Mesenchymal stem cell (in vitro differentiated cells and primary cell): ENCODE measurements around the gene MTA2.

Source experiments
- DNase-seq: peaks from one replicate; pipeline ENCODE4 v3.0.0-alpha.2; 2013
- H2AFZ ChIP-seq: one replicate; pipeline ENCODE4 v1.6.1; 2013; ENCODE audit warnings: low read depth, mild to moderate bottlenecking, control low read depth, inconsistent platforms, low read length, moderate library complexity
- H2AK5ac ChIP-seq: 2 replicates; pipeline ENCODE4 v1.6.1; 2013; ENCODE audit warnings: low read length, moderate library complexity, mild to moderate bottlenecking, inconsistent platforms; ENCODE audit not compliant: severe bottlenecking
- H2BK120ac ChIP-seq: one replicate; pipeline ENCODE4 v1.6.1; 2013; ENCODE audit warnings: low read depth, mild to moderate bottlenecking, inconsistent platforms, low read length, moderate library complexity
- H2BK12ac ChIP-seq, 2 experiments: one replicate each; pipeline ENCODE4 v1.6.1; 2013; ENCODE audit warnings: inconsistent platforms in 2 of 2, low read length in 2 of 2, mild to moderate bottlenecking in 2 of 2, moderate library complexity in 2 of 2, control low read depth in 1 of 2
- H2BK15ac ChIP-seq: one replicate; pipeline ENCODE4 v1.6.1; 2013; ENCODE audit warnings: mild to moderate bottlenecking, low read depth, inconsistent platforms; ENCODE audit not compliant: poor library complexity, severe bottlenecking
- H2BK5ac ChIP-seq: 2 replicates; pipeline ENCODE4 v1.6.1; 2013; ENCODE audit warnings: low read depth, mild to moderate bottlenecking, low read length, control low read depth, inconsistent platforms; ENCODE audit not compliant: poor library complexity, severe bottlenecking
- H3K14ac ChIP-seq, 2 experiments: one replicate each; pipeline ENCODE4 v1.6.1; 2013; ENCODE audit warnings: inconsistent platforms in 2 of 2, low read length in 2 of 2, control low read depth in 1 of 2, mild to moderate bottlenecking in 1 of 2, moderate library complexity in 1 of 2
- H3K18ac ChIP-seq, 2 experiments: one replicate each; pipeline ENCODE4 v1.6.1; 2013; ENCODE audit warnings: inconsistent platforms in 2 of 2, low read length in 2 of 2, control low read depth in 1 of 2, low read depth in 1 of 2, mild to moderate bottlenecking in 1 of 2
- H3K23ac ChIP-seq, 2 experiments: one replicate each; pipeline ENCODE4 v1.6.1; 2013; ENCODE audit warnings: inconsistent platforms in 2 of 2, low read length in 2 of 2, mild to moderate bottlenecking in 2 of 2, moderate library complexity in 2 of 2, control low read depth in 1 of 2
- H3K27ac ChIP-seq: 2 replicates; pipeline ENCODE4 v1.5.1; 2013; ENCODE audit warnings: mild to moderate bottlenecking, moderate library complexity, low read length, control low read depth, inconsistent platforms; ENCODE audit not compliant: poor library complexity, severe bottlenecking
- H3K27me3 ChIP-seq, 2 experiments: 2 replicates each; pipeline versions ENCODE4 v1.6.1 to v1.7.0; 2013; ENCODE audit warnings: low read length in 2 of 2, mild to moderate bottlenecking in 2 of 2, moderate library complexity in 2 of 2, control low read depth in 1 of 2, inconsistent platforms in 1 of 2; ENCODE audit not compliant: control insufficient read depth in 1 of 2, insufficient read depth in 1 of 2
- H3K36me3 ChIP-seq, 2 experiments: 2 replicates each; pipeline versions ENCODE4 v1.6.1 to v1.7.0; 2013; ENCODE audit warnings: low read length in 2 of 2, control low read depth in 1 of 2, inconsistent platforms in 1 of 2, low read depth in 1 of 2, mild to moderate bottlenecking in 1 of 2; ENCODE audit not compliant: insufficient read depth in 2 of 2, control insufficient read depth in 1 of 2
- H3K4ac ChIP-seq, 2 experiments: one replicate each; pipeline ENCODE4 v1.6.1; 2013; ENCODE audit warnings: inconsistent platforms in 2 of 2, low read length in 2 of 2, mild to moderate bottlenecking in 2 of 2, moderate library complexity in 2 of 2, control low read depth in 1 of 2, low read depth in 1 of 2
- H3K4me1 ChIP-seq: 2 replicates; pipeline ENCODE4 v1.6.1; 2013; ENCODE audit warnings: low read depth, low read length, control low read depth; ENCODE audit not compliant: control insufficient read depth, insufficient read depth
- H3K4me2 ChIP-seq: 2 replicates; pipeline ENCODE4 v1.6.1; 2013; ENCODE audit warnings: low read length, mild to moderate bottlenecking, inconsistent platforms; ENCODE audit not compliant: poor library complexity, severe bottlenecking
- H3K4me3 ChIP-seq, 2 experiments: 2 replicates each; pipeline versions ENCODE4 v1.5.1 to v1.7.0; 2013; ENCODE audit warnings: low read length in 2 of 2, mild to moderate bottlenecking in 2 of 2, control low read depth in 1 of 2, low read depth in 1 of 2; ENCODE audit not compliant: insufficient read depth in 1 of 2
- H3K79me1 ChIP-seq: replicated peaks from 2 replicates; pipeline ENCODE4 v1.6.1; 2013; ENCODE audit warnings: mild to moderate bottlenecking, control low read depth, low read length, inconsistent platforms; ENCODE audit not compliant: poor library complexity, severe bottlenecking
- H3K9ac ChIP-seq: 2 replicates; pipeline ENCODE4 v1.7.0; 2013; ENCODE audit warnings: mild to moderate bottlenecking, low read length, moderate library complexity
- H3K9me3 ChIP-seq: 2 replicates; pipeline ENCODE4 v1.7.0; 2013; ENCODE audit warnings: mild to moderate bottlenecking, low read length; ENCODE audit not compliant: control insufficient read depth
- H4K8ac ChIP-seq: one replicate; pipeline ENCODE4 v1.6.1; 2013; ENCODE audit warnings: inconsistent platforms, mild to moderate bottlenecking, low read length, moderate library complexity
- H4K91ac ChIP-seq: one replicate; pipeline ENCODE4 v1.6.1; 2013; ENCODE audit warnings: mild to moderate bottlenecking, low read length, inconsistent platforms
- WGBS: methylation state at CpG from one replicate; pipeline ENCODE4 v1.1.7; 2013; ENCODE audit warnings: mixed read lengths; 5-methylcytosine and 5-hydroxymethylcytosine counted together

Gene MTA2

GRCh38 chr11:62645946-62646824 lies 44.5 kb upstream of the MTA2 start, which contains the start of gene GANAB:
Gene GANAB, minus strand, starts transcription at chr11:62646613. Its CDS starts 14 bp downstream, at chr11:62646599.
- Histone ChIP-seq H3K9ac (peak within 1 kb of the TSS; percentile 99), H3K4me2 (peak within 1 kb of the TSS; percentile 51), H2BK15ac (peak within 1 kb of the TSS; percentile 76), H3K4me1 (peaks cover 14% of the 10 kb centered on the region), H3K36me3 (peaks cover 45 to 50% of the 10 kb centered on the region in 2 experiments), H3K4me3 (peak within 1 kb of the TSS; percentile 71 to 95), H3K27ac (peak within 1 kb of the TSS; percentile 95), H2BK120ac (peak within 1 kb of the TSS; percentile 82), H3K4ac (peak within 1 kb of the TSS; percentile 35 to 92), H3K23ac (no peak within 1 kb of the TSS), H4K8ac (peak within 1 kb of the TSS; percentile 94), H3K18ac (peak within 1 kb of the TSS; percentile 22 to 89), H3K14ac (peak within 1 kb of the TSS; percentile 19 to 45), H3K27me3 (no peaks in the 10 kb centered on the region), H4K91ac (peak within 1 kb of the TSS; percentile 93), H2BK12ac (peak within 1 kb of the TSS in 1 of 2 experiments; percentile 71), H2BK5ac (peak within 1 kb of the TSS; percentile 96), H2AK5ac (peak within 1 kb of the TSS; percentile 89), H3K79me1 (peaks cover 21% of the 10 kb centered on the region), H3K9me3 (no peaks in the 10 kb centered on the region), H2AFZ (no peak within 1 kb of the TSS)
- whole genome bisulfite sequencing: 1% methylated on average over 67 of the region's 73 CpGs
- DNase-seq: peak; percentile 98

GRCh38 chr11:62645671-62645945 lies 43.9 kb upstream of the MTA2 start:
- peak overlapping the region; percentile 99 for H3K9ac ChIP-seq
- H4K8ac ChIP-seq: no peak overlapping the region
- no peak overlapping the region for H2AFZ ChIP-seq
- peak overlapping the region; percentile 40 for H3K27ac ChIP-seq
- peak overlapping the region; percentile 35 to 92 for H3K4ac ChIP-seq
- H3K4me3 ChIP-seq: peak overlapping the region; percentile 71 to 95
- no peak for DNase-seq
- H3K79me1 ChIP-seq: peaks cover 18% of the 10 kb centered on the region
- no peak overlapping the region for H2BK15ac ChIP-seq
- H3K27me3 ChIP-seq: no peaks in the 10 kb centered on the region
- no peak overlapping the region for H3K23ac ChIP-seq
- H2BK5ac ChIP-seq: no peak overlapping the region
- H3K4me2 ChIP-seq: peak overlapping the region; percentile 51
- H3K18ac ChIP-seq: peak overlapping the region in 1 of 2 experiments; percentile 22
- H4K91ac ChIP-seq: no peak overlapping the region
- no peak overlapping the region for H3K14ac ChIP-seq
- no peaks in the 10 kb centered on the region for H3K9me3 ChIP-seq
- no peak overlapping the region for H2BK120ac ChIP-seq
- peaks cover 45 to 54% of the 10 kb centered on the region in 2 experiments for H3K36me3 ChIP-seq
- WGBS: 27% methylated on average over 11 of the region's 11 CpGs
- peaks cover 12% of the 10 kb centered on the region for H3K4me1 ChIP-seq
- H2BK12ac ChIP-seq: no peak overlapping the region
- H2AK5ac ChIP-seq: peak overlapping the region; percentile 6

- H3K4me3 ChIP-seq: no peak overlapping the region
- H2BK120ac ChIP-seq: no peak overlapping the region
- H2BK15ac ChIP-seq: no peak overlapping the region
- H3K27me3 ChIP-seq: no peaks in the 10 kb centered on the region
- peaks cover 41 to 53% of the 10 kb centered on the region in 2 experiments for H3K36me3 ChIP-seq
- no peak overlapping the region for H3K4me2 ChIP-seq
- H3K9me3 ChIP-seq: no peaks in the 10 kb centered on the region
- DNase-seq: no peak
- H2BK12ac ChIP-seq: no peak overlapping the region
- 83% methylated on average over 8 of the region's 8 CpGs for WGBS
- no peak overlapping the region for H3K14ac ChIP-seq
- H4K8ac ChIP-seq: no peak overlapping the region
- no peak overlapping the region for H2AFZ ChIP-seq
- H4K91ac ChIP-seq: no peak overlapping the region
- peaks cover 10% of the 10 kb centered on the region for H3K4me1 ChIP-seq
- H2BK5ac ChIP-seq: no peak overlapping the region
- no peak overlapping the region for H3K27ac ChIP-seq
- H3K23ac ChIP-seq: no peak overlapping the region
- H3K4ac ChIP-seq: no peak overlapping the region
- no peak overlapping the region for H3K18ac ChIP-seq
- H3K79me1 ChIP-seq: peaks cover 19% of the 10 kb centered on the region
- H3K9ac ChIP-seq: peak overlapping the region; percentile 99
- H2AK5ac ChIP-seq: no peak overlapping the region
Observed at GRCh38 chr11:62644220-62644619, 42.6 kb upstream of the MTA2 start.

DNA sequence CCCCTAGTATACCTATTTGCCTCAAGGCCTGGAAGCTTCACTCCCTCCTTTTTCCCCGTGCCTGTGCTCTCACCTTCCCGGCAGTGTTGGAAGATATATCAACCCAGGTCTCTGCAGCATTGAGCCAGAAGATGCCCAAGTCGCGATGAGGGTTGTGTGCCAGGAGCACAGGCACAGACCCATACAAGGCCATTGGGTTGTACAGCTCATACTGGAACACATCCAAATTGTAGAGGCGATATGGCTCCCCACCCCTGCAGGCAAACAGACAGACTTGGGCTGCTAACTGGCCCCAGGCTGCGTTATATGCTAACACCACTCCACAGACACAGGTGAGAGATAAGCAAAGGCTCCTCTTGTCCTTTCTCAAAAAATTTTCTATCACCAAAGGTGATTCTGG lies 30.8 kb upstream of the MTA2 start:
- H3K18ac ChIP-seq: no peak overlapping the region
- 97% methylated on average over 6 of the region's 6 CpGs for WGBS
- H2BK5ac ChIP-seq: no peak overlapping the region
- no peak overlapping the region for H3K4me2 ChIP-seq
- H2AFZ ChIP-seq: no peak overlapping the region
- no peak overlapping the region for H3K9ac ChIP-seq
- no peak overlapping the region for H2BK120ac ChIP-seq
- no peaks in the 10 kb centered on the region for H3K9me3 ChIP-seq
- H2AK5ac ChIP-seq: no peak overlapping the region
- H3K14ac ChIP-seq: no peak overlapping the region
- H3K4ac ChIP-seq: no peak overlapping the region
- H4K91ac ChIP-seq: no peak overlapping the region
- no peaks in the 10 kb centered on the region for H3K4me1 ChIP-seq
- no peaks in the 10 kb centered on the region for H3K27me3 ChIP-seq
- no peak overlapping the region for H2BK12ac ChIP-seq
- H3K4me3 ChIP-seq: no peak overlapping the region
- H3K36me3 ChIP-seq: peaks cover 77 to 98% of the 10 kb centered on the region in 2 experiments
- no peak overlapping the region for H3K23ac ChIP-seq
- no peak overlapping the region for H4K8ac ChIP-seq
- peaks cover 45% of the 10 kb centered on the region for H3K79me1 ChIP-seq
- no peak overlapping the region for H2BK15ac ChIP-seq
- DNase-seq: no peak
- H3K27ac ChIP-seq: no peak overlapping the region
